Ovary (tissue), 9 donors: ENCODE data around the gene BMP2K. TPM values are rescaled to one million over a fixed set of nuclear protein-coding genes. Genes with fewer than 3 reads are reported as not detected.
A peak's percentile ranks its signal among the peaks of the same experiment; 100 is the strongest.

Experiments
- DNase-seq, 5 donors: peaks; one replicate each; pipeline ENCODE4 v3.0.0-alpha.2; 2019 to 2020
- H3K27ac ChIP-seq, 2 donors: fragments of 200-600 bp; one replicate each; pipeline versions ENCODE4 v1.5.1 to v1.8.0; 2019 to 2022
- H3K27me3 ChIP-seq: fragments of 200-600 bp; one replicate; pipeline ENCODE4 v1.8.0; 2022
- H3K36me3 ChIP-seq: fragments of 200-600 bp; sonication (generic); one replicate; pipeline ENCODE4 v1.5.1; 2019
- H3K4me1 ChIP-seq: one replicate; pipeline ENCODE4 v1.8.1; 2013; ENCODE audit warnings: mild to moderate bottlenecking, moderate library complexity; ENCODE audit not compliant: insufficient read depth
- H3K4me3 ChIP-seq: fragments of 200-600 bp; sonication (generic); one replicate; pipeline ENCODE4 v1.5.1; 2017
- H3K9me3 ChIP-seq, 2 donors: fragments of 200-600 bp in 1 of 2; sonication (generic) in 1 of 2; one replicate each; pipeline versions ENCODE4 v1.5.1 to v1.8.1; 2013 to 2019; ENCODE audit warnings: mild to moderate bottlenecking in 1 of 2, moderate library complexity in 1 of 2
- EP300 ChIP-seq: sonication (generic); formaldehyde crosslinking; IDR thresholded peaks from one replicate; pipeline ENCODE4 v1.6.1; 2017; ENCODE audit warnings: antibody characterized with exemption
- POLR2A ChIP-seq: fragments of 450-650 bp; IDR thresholded peaks from one replicate; pipeline ENCODE4 v1.6.1; 2017; ENCODE audit warnings: antibody characterized with exemption, mild to moderate bottlenecking, moderate library complexity
- WGBS, 3 donors: extraction: QIAGEN DNeasy Blood & Tissue Kit in 1 of 3; methylation state at CpG; one replicate each; pipeline versions ENCODE4 v1.1.5 to v1.1.7; 2013 to 2017; 5-methylcytosine and 5-hydroxymethylcytosine counted together
- intact Hi-C, 4 donors: fragments of 100-400 bp; cut with DNase I; formaldehyde crosslinking; loops; one replicate each; pipeline versions ENCODE4 v1.11.0 to v1.15.1; 2022 to 2023
- polyA plus RNA-seq, 2 donors: library from polyadenylated mRNA; stranded (reverse); fragments of 200-250 nt in 1 of 2; fragments of 350-450 nt in 1 of 2; fragmentation: Illumina TruSeq in 1 of 2; extraction: RNeasy Lipid Tissue Mini Kit (QIAGEN cat#74804) in 1 of 2; gene quantifications; one replicate each; pipeline ENCODE4 v1.2.3, GENCODE V29; 2013 to 2014
- total RNA-seq, 7 donors: library from RNA; depleted of rRNA in 2 of 7; stranded (reverse); fragments of >200 nt in 2 of 7; fragmentation: NEBNext Ultra II Directional in 3 of 7; extraction: Animal tissue kit (Norgen Biotek cat#: 25700) in 3 of 7; gene quantifications; one replicate each; pipeline versions ENCODE4 v1.1.0 to v1.2.4, GENCODE V29; 2016 to 2023
- TF ChIP-seq, protein P1 (sequence below), 3 donors: fragments of 450-650 bp in 2 of 3; fragments of 200-600 bp in 1 of 3; IDR thresholded peaks; one replicate each; pipeline versions ENCODE4 v1.5.1 to v1.8.0; 2016 to 2022; ENCODE audit warnings: antibody characterized with exemption in 3 of 3, mild to moderate bottlenecking in 1 of 3
- donor health status: DM: no; HTN: no; CAD: no; lungs with moderate emphysema.
- donor health status: DM: no; HTN: no; CAD: no.
- donor health status: Bipolar disorder and iron deficiency.
- donor health status: DM: yes; HTN: yes; CAD: no.
- donor health status: DM: no; HTN: no; CAD: no.
- donor health status: DM: yes; HTN: yes; CAD: no.

The BMP2K gene
- total and polyA plus RNA-seq, 9 donors: 4.8 to 57.3 (median 21.2) TPM

DNA sequence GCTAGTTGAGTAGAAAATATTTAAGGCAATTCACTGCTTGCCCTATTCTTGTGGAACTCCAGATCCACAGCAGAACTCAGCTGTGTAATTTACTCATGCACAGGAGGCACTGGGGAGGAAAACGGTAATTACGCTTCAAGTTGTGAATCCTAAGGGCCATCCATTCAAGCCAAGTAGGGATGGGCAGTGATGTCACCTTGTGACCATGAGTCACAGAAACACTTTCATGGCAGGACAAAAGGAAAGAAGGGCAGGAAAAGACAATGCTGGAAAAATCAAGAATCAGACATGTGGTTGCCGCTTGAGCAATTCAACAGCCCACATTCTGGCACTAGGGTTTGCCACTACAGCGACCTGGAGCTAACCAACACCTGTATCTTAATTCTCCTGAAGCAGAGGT lies 161.7 kb downstream of the BMP2K start:
- TF ChIP-seq POLR2A (no peak), EP300 (no peak)
- TF ChIP-seq, protein P1, sequence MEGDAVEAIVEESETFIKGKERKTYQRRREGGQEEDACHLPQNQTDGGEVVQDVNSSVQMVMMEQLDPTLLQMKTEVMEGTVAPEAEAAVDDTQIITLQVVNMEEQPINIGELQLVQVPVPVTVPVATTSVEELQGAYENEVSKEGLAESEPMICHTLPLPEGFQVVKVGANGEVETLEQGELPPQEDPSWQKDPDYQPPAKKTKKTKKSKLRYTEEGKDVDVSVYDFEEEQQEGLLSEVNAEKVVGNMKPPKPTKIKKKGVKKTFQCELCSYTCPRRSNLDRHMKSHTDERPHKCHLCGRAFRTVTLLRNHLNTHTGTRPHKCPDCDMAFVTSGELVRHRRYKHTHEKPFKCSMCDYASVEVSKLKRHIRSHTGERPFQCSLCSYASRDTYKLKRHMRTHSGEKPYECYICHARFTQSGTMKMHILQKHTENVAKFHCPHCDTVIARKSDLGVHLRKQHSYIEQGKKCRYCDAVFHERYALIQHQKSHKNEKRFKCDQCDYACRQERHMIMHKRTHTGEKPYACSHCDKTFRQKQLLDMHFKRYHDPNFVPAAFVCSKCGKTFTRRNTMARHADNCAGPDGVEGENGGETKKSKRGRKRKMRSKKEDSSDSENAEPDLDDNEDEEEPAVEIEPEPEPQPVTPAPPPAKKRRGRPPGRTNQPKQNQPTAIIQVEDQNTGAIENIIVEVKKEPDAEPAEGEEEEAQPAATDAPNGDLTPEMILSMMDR (IDR thresholded peaks at IDR 0.05): no peak
- DNase-seq: no peak
- intact Hi-C loops: no loop called here
- Histone ChIP-seq H3K36me3 (no peaks in the 10 kb centered on the region), H3K4me1 (no peaks in the 10 kb centered on the region), H3K27me3 (no peaks in the 10 kb centered on the region), H3K4me3 (peak overlapping the region; percentile 67), H3K27ac (no peak overlapping the region), H3K9me3 (no peaks in the 10 kb centered on the region)
- 91 to 95% (median 92%) methylated on average over 4 of the region's 4 CpGs for WGBS, 3 donors

DNA sequence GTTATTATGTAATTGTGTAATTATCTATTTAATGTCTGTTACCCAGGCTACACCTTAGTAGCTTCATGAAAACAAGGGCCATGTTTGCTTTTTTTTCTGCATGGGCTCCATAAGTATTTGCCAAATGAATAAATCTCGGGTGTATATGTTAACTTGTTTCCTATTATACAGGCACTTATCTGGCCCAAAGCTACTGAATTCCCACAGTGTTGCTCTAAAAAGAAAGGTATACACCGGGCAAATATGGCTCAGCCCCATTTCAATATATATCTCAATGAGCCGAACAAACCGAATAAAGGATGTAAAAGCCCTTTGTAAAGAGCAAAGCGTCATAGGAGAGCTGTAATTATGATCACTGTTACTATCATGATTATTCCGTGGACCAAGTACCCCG lies 162.3 kb downstream of the BMP2K start:
- TF ChIP-seq POLR2A: no peak
- TF ChIP-seq, protein P1 (IDR thresholded peaks at IDR 0.05): no peak
- no peak for TF ChIP-seq EP300
- H3K27ac ChIP-seq: no peak overlapping the region
- H3K36me3 ChIP-seq: no peaks in the 10 kb centered on the region
- WGBS, 3 donors: 1 to 3% (median 2%) methylated on average over 7 of the region's 7 CpGs
- H3K4me1 ChIP-seq: no peaks in the 10 kb centered on the region
- H3K4me3 ChIP-seq: peak overlapping the region; percentile 67
- no peaks in the 10 kb centered on the region for H3K9me3 ChIP-seq
- H3K27me3 ChIP-seq: no peaks in the 10 kb centered on the region
- intact Hi-C loops: no loop called here
- DNase-seq: no peak

DNA sequence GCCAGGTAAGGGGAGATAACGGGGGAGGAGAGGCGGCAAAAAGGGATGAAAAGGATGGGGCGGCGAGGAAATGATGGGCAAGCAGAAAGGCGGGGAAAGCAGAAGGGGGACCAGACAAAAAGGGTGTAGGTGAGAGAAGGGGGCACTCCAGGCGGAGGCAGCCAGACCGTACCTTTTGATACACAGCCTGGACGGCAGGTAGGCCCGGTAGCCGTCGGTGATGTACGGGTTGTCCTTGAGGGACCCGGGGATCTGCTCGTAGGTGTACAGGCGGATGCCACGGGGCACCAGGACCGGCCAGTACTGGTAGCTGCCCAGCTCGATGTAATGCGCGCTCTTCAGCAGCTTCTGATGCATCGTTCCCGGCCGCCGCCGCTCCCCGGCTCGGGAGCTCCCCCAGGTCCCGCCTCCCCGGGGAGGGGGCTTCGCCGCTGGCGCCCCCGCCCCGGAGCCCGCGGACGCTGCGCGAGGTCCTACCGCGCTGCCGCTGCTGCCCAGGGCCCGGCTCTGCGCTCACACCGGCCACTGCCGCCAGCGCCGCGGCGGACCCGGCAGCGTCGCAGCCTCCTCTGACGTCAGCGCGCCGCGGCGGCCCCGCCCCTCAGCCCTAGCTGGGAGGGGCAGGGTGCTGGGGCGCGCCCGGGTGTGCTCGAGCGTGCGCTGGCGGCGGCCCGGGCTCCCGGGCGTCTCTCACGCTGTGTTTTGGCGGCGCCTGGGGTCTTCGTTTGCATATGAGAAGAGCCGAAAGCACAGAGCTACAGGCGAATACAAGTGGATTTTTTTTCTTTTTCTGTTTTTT lies 162.9 kb downstream of the BMP2K start, which contains the start of gene PAQR3:
PAQR3 (minus strand) TSS at position 571 of the 799 bp plus-strand sequence; CDS start at position 357, 214 bp downstream.
- TF ChIP-seq EP300 (no peak), POLR2A (peak; percentile 83)
- TF ChIP-seq, protein P1 (IDR thresholded peaks at IDR 0.05): peak in 1 of 3 donors; percentile 17
- no peaks in the 10 kb centered on the region for H3K27me3 ChIP-seq
- intact Hi-C loops: no loop called here
- H3K4me3 ChIP-seq: peak within 1 kb of the TSS; percentile 67
- H3K36me3 ChIP-seq: no peaks in the 10 kb centered on the region
- WGBS, 3 donors: 1% methylated on average over 55 to 77 of the region's 77 CpGs
- no peaks in the 10 kb centered on the region for H3K9me3 ChIP-seq
- no peaks in the 10 kb centered on the region for H3K4me1 ChIP-seq
- H3K27ac ChIP-seq: peak within 1 kb of the TSS; percentile 5 to 59
- DNase-seq: peak; percentile 80 to 90 (median 87)

DNA sequence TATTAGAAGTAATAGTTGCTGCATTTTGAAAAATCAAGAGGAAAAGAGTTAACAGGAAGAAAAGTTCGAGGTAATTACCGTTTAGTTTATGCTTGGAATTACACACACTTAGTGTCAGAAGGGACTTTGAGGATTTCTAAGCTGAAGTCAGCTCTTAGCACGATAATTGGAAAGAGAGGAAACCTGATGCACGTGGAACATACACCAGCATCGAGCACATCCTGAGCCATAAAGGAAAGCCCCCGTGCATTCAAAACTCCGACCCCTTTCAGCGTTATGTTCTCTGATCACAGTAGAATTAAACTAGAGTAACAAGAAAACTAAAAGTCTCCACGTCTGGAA lies 163.5 kb downstream of the BMP2K start:
- H3K36me3 ChIP-seq: no peaks in the 10 kb centered on the region
- TF ChIP-seq, protein P1 (IDR thresholded peaks at IDR 0.05): no peak
- TF ChIP-seq POLR2A: no peak
- no peaks in the 10 kb centered on the region for H3K4me1 ChIP-seq
- intact Hi-C loops: loop anchor here in 1 of 4 donors (10.0 kb wide), 1 partner anchor 1265 kb away; no protein-coding TSS in a partner anchor
- no peak overlapping the region for H3K27ac ChIP-seq
- H3K4me3 ChIP-seq: peak overlapping the region; percentile 67
- H3K9me3 ChIP-seq: no peaks in the 10 kb centered on the region
- WGBS, 3 donors: 1% methylated on average over 9 of the region's 9 CpGs
- H3K27me3 ChIP-seq: no peaks in the 10 kb centered on the region
- no peak for DNase-seq
